Skeletal muscle tissue (tissue), 4 donors: ENCODE measurements around the gene PNPLA2. TPM values are rescaled to one million over a fixed set of nuclear protein-coding genes. Genes with fewer than 3 reads are reported as not detected.

ENCODE experiments used
- H3K27ac ChIP-seq: one replicate; pipeline ENCODE4 v1.7.0; 2013; ENCODE audit warnings: mild to moderate bottlenecking, low read depth, low read length, inconsistent platforms
- H3K27me3 ChIP-seq, 3 donors: one replicate each; pipeline ENCODE4 v1.7.0; 2013; ENCODE audit warnings: low read length in 3 of 3; ENCODE audit not compliant: control insufficient read depth in 3 of 3, insufficient read depth in 3 of 3
- H3K36me3 ChIP-seq, 3 donors: one replicate each; pipeline ENCODE4 v1.7.0; 2013; ENCODE audit warnings: low read length in 3 of 3; ENCODE audit not compliant: control insufficient read depth in 3 of 3, insufficient read depth in 3 of 3
- H3K4me1 ChIP-seq, 3 donors: one replicate each; pipeline ENCODE4 v1.7.0; 2013; ENCODE audit warnings: low read length in 3 of 3, mild to moderate bottlenecking in 3 of 3; ENCODE audit not compliant: control insufficient read depth in 3 of 3, insufficient read depth in 3 of 3
- H3K4me3 ChIP-seq, 3 donors: one replicate each; pipeline ENCODE4 v1.7.0; 2013; ENCODE audit warnings: low read length in 3 of 3
- H3K9ac ChIP-seq, 3 donors: one replicate each; pipeline ENCODE4 v1.7.0; 2013; ENCODE audit warnings: low read length in 3 of 3, mild to moderate bottlenecking in 3 of 3, moderate library complexity in 2 of 3, low read depth in 1 of 3
- H3K9me3 ChIP-seq, 3 donors: one replicate each; pipeline ENCODE4 v1.7.0; 2013; ENCODE audit warnings: low read length in 3 of 3; ENCODE audit not compliant: control insufficient read depth in 3 of 3
- total RNA-seq: library from RNA; depleted of rRNA; stranded (reverse); fragments of >200 nt; gene quantifications from one replicate; pipeline ENCODE4 v1.2.3, GENCODE V29; 2014
- donor health status: Osteomylitis.

Gene PNPLA2
- total RNA-seq, 1 donor from 2014 or later, result 13.6 TPM

DNA sequence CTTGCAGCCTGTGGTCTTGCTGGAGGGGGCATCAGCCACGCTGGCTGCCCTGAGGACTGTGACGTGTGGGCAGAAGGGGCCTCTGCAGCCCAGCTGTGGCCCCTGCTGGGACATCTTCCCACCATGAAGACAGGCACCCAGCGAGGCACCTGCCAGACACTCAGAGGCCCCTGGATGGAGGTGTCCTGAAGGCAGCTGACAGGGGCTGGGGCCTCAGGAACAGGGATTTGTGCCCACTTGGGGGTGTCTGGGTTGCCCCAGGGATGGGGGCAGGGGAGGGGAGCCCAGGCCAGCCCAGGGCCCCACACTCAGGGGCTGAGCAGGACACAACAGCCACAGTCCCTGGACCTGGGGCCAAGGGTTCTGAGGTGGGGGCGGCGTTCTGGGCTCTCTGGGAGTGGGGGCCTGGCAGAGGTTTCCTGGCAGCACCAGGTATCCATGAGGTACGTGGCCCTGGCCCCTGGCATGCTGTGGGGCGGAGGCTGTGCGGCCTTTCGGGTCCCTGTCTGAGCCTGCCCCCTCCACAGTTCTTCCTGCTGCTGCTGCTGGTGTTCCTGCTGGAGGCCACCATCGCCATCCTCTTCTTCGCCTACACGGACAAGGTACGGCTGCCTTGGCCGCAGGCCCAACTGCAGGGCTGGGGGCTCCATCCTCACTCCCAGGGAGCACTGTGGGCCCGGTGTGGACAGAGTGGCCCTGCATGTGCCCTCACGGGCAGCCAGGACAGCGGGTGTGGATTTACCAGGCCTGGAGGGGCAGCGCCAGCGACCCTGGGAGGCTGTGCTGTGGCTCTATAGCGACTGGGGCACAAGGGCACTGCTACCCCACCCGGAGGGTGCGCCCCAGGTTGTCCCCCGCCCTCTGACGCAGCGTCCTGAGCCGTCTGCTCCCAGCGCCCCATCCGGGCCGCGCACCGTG lies 45.5 kb downstream of the PNPLA2 start:
- Histone ChIP-seq H3K4me3 (no peak overlapping the region), H3K27me3 (no peaks in the 10 kb centered on the region), H3K9ac (no peak overlapping the region), H3K9me3 (no peaks in the 10 kb centered on the region), H3K36me3 (peaks cover 8 to 18% (median 14%) of the 10 kb centered on the region in 3 donors), H3K27ac (no peak overlapping the region), H3K4me1 (peaks cover 12 to 21% (median 13%) of the 10 kb centered on the region in 3 donors)

DNA sequence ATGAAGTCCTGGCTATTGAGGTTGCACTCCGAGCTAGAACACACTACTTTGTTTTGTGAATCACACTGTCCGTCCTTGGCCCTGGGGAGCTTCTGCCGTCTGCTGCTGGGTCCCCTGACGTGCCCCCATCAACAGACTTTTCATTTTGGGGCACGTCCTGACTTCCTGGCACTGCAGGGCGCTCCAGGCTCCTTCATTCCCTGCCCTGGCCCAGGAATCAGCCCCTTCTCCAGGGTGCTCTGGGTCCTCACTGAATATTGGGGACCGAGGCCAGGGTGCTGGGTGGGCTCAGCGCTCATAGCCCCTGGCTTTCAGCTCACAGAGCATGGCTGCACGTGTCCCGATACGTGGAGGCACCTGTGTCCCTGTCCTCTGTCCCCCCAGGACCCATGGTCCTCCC lies 46.2 kb downstream of the PNPLA2 start:
- Histone ChIP-seq H3K9ac (no peak overlapping the region), H3K27me3 (no peaks in the 10 kb centered on the region), H3K9me3 (no peaks in the 10 kb centered on the region), H3K4me3 (no peak overlapping the region), H3K36me3 (peaks cover 8 to 18% (median 17%) of the 10 kb centered on the region in 3 donors), H3K27ac (no peak overlapping the region), H3K4me1 (peaks cover 7 to 14% (median 7%) of the 10 kb centered on the region in 3 donors)

DNA sequence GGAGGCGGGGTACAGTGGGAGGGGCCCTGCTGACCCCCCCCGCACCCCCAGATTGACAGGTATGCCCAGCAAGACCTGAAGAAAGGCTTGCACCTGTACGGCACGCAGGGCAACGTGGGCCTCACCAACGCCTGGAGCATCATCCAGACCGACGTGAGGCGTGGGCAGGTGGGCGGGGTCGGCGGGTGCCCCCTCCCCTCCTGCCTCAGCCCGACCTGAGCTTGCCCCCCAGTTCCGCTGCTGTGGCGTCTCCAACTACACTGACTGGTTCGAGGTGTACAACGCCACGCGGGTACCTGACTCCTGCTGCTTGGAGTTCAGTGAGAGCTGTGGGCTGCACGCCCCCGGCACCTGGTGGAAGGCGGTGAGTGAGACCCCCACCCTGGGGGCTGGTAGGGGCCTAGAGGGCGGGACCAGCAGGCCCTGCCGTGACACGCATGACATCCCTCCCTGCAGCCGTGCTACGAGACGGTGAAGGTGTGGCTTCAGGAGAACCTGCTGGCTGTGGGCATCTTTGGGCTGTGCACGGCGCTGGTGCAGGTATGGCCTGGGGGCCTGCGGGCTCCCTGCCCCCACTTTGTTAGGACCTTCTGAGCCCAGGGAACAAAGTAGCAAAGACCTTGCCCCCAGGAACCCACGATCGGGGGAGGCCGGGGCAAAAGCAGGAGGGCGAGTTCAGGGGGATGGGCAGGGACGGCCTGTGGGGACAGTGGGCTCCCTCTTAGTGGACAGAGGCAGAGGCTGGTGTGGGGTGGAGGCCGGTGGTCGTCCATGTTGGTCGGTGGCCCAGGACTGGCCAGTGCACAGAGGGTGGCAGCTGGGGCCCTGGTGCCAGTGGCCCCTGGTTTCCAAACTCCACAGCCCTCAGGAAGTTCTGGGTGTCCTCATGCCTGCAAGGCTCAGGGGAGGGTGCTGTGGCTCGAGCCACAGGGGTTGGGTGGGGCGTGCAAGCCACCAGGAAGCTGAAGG lies 47.0 kb downstream of the PNPLA2 start:
- peaks cover 4 to 8% (median 6%) of the 10 kb centered on the region in 3 donors for H3K4me1 ChIP-seq
- H3K4me3 ChIP-seq, result no peak overlapping the region
- no peak overlapping the region for H3K9ac ChIP-seq
- H3K27me3 ChIP-seq, result no peaks in the 10 kb centered on the region
- H3K36me3 ChIP-seq, result peaks cover 8 to 18% (median 17%) of the 10 kb centered on the region in 3 donors
- H3K9me3 ChIP-seq, result no peaks in the 10 kb centered on the region
- H3K27ac ChIP-seq, result no peak overlapping the region

- Histone ChIP-seq H3K36me3 (peaks cover 8 to 18% (median 17%) of the 10 kb centered on the region in 3 donors), H3K9ac (no peak overlapping the region), H3K4me3 (no peak overlapping the region), H3K4me1 (peaks cover 4 to 8% (median 6%) of the 10 kb centered on the region in 3 donors), H3K9me3 (no peaks in the 10 kb centered on the region), H3K27ac (no peak overlapping the region), H3K27me3 (no peaks in the 10 kb centered on the region)
Measured at GRCh38 chr11:866481-866880, 47.8 kb downstream of the PNPLA2 start.

- H3K9me3 ChIP-seq, result no peaks in the 10 kb centered on the region
- peaks cover 8 to 18% (median 17%) of the 10 kb centered on the region in 3 donors for H3K36me3 ChIP-seq
- no peaks in the 10 kb centered on the region for H3K4me1 ChIP-seq
- H3K27ac ChIP-seq, result no peak overlapping the region
- H3K27me3 ChIP-seq, result no peaks in the 10 kb centered on the region
- H3K4me3 ChIP-seq, result no peak overlapping the region
- H3K9ac ChIP-seq, result no peak overlapping the region
Measured at GRCh38 chr11:867856-868358, 49.2 kb downstream of the PNPLA2 start.

DNA sequence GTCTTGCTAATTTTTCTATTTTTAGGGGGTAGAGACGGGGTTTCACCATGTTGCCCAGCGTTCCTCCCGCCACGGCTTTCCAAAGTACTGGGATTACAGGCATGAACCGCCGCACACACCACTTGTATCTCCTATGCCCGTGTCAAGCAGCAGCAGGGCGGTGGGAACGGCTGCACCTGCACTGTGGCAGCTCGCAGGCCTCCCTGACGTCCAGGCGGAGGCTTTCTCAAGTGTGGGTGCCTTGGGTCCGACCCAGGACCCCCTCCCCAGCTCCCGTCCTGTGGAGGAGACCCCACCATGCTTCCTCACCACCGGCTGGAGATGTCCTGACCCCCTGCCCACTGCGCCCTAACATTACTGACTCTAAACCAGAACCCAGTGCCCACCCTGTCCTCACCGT lies 49.7 kb downstream of the PNPLA2 start:
- H3K36me3 ChIP-seq, result peaks cover 8 to 18% (median 17%) of the 10 kb centered on the region in 3 donors
- H3K4me3 ChIP-seq, result no peak overlapping the region
- H3K9ac ChIP-seq, result no peak overlapping the region
- no peaks in the 10 kb centered on the region for H3K4me1 ChIP-seq
- H3K27ac ChIP-seq, result no peak overlapping the region
- no peaks in the 10 kb centered on the region for H3K27me3 ChIP-seq
- H3K9me3 ChIP-seq, result no peaks in the 10 kb centered on the region

- Histone ChIP-seq H3K9ac (no peak overlapping the region), H3K4me1 (no peaks in the 10 kb centered on the region), H3K4me3 (no peak overlapping the region), H3K27me3 (no peaks in the 10 kb centered on the region), H3K27ac (no peak overlapping the region), H3K36me3 (peaks cover 8 to 18% (median 16%) of the 10 kb centered on the region in 3 donors), H3K9me3 (no peaks in the 10 kb centered on the region)
Measured at GRCh38 chr11:868802-869201, 50.1 kb downstream of the PNPLA2 start.

DNA sequence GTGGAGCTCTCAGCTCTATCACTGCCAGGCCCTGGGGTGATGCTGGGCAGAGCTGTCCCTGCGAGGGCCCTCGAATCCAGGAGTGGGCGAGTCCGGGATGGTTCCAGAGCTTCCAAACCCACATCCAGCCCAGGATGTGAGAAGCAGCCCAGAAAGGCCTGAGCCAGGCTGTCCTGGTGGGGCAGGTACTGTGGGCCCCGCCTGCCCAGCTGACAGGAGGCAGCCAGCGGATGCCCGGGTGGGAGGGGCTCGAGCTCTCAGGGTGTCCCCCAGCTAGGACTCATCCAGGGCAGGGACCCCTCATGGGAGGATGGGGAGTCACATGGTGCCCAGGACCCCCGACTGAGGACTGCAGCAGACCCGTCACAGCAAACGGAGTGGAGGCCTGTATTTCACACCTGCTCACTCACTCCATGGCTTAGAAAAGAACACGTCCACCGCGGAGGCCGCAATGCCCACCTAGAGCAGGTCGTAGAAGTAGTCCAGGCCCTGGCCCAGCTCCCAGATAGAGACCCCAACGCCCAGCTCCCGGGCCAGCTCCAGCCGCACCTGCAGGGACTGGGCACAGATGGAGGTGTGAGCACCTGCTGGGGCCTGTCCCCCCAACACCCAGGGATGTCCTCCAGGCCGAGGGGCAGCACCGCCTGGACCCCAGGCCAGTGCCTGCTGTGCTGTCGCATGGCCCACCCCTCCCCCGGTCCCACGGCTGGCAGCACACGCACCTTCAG lies 50.8 kb downstream of the PNPLA2 start:
- Histone ChIP-seq H3K4me1 (no peaks in the 10 kb centered on the region), H3K9me3 (no peaks in the 10 kb centered on the region), H3K27ac (no peak overlapping the region), H3K27me3 (no peaks in the 10 kb centered on the region), H3K9ac (no peak overlapping the region), H3K36me3 (peaks cover 8 to 18% (median 14%) of the 10 kb centered on the region in 3 donors), H3K4me3 (no peak overlapping the region)

- Histone ChIP-seq H3K27ac (no peak overlapping the region), H3K9ac (no peak overlapping the region), H3K27me3 (no peaks in the 10 kb centered on the region), H3K9me3 (no peaks in the 10 kb centered on the region), H3K36me3 (peaks cover 8 to 17% (median 14%) of the 10 kb centered on the region in 3 donors), H3K4me3 (no peak overlapping the region), H3K4me1 (no peaks in the 10 kb centered on the region)
Measured at GRCh38 chr11:870127-870413, 51.4 kb downstream of the PNPLA2 start.
